ENCODE data around the gene RAP1GAP2.

GRCh38 chr17:2905696-2906501 lies 109.7 kb downstream of the RAP1GAP2 start:
- TF ChIP-seq CTCF (IDR thresholded peaks at IDR 0.05) (no peak), JUND (IDR thresholded peaks at IDR 0.05) (no peak), GABPA (IDR thresholded peaks at IDR 0.05; ENCODE audit: low read depth) (no peak), POLR2AphosphoS5 (IDR thresholded peaks at IDR 0.05; ENCODE audit: low read depth, low read length) (no peak), TAF1 (IDR thresholded peaks at IDR 0.05; ENCODE audit: borderline replicate concordance, low read depth, low read length) (no peak), SIN3A (IDR thresholded peaks at IDR 0.05; ENCODE audit: borderline replicate concordance, low read depth, low read length) (no peak)

Measured in SK-N-SH (cell line).